ENCODE data around the gene GPR146. TPM values are rescaled to one million over a fixed set of nuclear protein-coding genes. Genes with fewer than 3 reads are reported as not detected.

The GPR146 gene
- total RNA-seq, 2 experiments from 2014 or later = 9.9 to 13.7 TPM

DNA sequence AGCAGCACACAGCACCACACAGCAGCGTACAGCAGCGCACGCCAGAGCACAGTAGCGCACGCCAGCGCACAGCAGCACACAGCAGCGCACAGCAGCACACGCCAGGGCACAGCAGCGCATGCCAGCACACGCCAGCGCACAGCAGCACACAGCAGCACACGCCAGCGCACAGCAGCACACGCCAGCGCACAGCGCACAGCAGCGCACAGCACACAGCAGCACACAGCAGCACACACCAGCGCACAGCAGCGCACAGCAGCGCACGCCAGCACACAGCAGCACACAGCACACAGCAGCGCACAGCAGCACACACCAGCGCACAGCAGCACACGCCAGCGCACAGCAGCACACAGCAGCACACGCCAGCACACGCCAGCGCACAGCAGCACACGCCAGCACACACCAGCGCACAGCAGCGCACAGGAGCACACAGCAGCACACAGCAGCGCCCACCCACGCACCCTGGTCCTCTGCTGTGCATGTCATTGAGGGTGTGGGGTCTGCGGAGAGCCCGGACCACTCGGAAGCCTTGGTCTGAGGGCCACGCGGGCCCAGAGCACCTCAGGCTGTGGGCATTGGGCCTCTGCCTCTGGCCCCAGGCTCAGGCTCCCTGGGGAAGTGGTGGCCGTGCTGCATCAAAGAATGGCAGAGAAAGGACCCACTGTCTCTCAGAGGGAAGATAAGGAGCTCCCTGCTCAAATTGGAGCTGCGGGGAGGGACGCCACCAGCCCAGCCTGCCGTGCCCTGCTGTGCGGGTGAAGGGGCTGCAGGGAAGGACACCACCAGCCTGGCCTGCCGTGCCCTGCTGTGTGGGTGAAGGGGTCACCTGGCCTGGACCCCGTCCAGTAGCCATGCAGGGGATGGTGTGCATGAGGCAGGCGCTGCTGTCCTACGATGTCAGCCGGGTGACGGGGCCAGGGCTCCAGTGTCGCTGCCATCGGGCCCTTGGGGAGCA is 27.5 kb upstream of the GPR146 start:
- Histone ChIP-seq H3K4me1 (ENCODE audit: insufficient read depth, low read length) (peaks cover 29% of the 10 kb centered on the region), H3K9me3 (ENCODE audit: control insufficient read depth in 1 of 2, insufficient read depth in 1 of 2, low read length in 2 of 2) (peaks cover 11 to 43% of the 10 kb centered on the region in 2 experiments), H3K27me3 (ENCODE audit: control insufficient read depth in 1 of 2, insufficient read depth in 2 of 2, low read length in 2 of 2) (no peaks in the 10 kb centered on the region), H3K36me3 (ENCODE audit: insufficient read depth, low read length) (peaks cover 10% of the 10 kb centered on the region), H3K27ac (ENCODE audit: low read depth in 1 of 2, low read length in 2 of 2) (no peak overlapping the region), H3K4me3 (ENCODE audit: low read length) (no peak overlapping the region)
- H3K9me3 Mint-ChIP-seq = no peaks in the 10 kb centered on the region
- peaks cover 8% of the 10 kb centered on the region for H3K4me1 Mint-ChIP-seq (ENCODE audit: low read depth)
- no peaks in the 10 kb centered on the region for H3K27me3 Mint-ChIP-seq
- ChIA-PET POLR2A (no interaction called here), CTCF (no interaction called here)
- DNase-seq = no peak
- TF ChIP-seq, protein P1, sequence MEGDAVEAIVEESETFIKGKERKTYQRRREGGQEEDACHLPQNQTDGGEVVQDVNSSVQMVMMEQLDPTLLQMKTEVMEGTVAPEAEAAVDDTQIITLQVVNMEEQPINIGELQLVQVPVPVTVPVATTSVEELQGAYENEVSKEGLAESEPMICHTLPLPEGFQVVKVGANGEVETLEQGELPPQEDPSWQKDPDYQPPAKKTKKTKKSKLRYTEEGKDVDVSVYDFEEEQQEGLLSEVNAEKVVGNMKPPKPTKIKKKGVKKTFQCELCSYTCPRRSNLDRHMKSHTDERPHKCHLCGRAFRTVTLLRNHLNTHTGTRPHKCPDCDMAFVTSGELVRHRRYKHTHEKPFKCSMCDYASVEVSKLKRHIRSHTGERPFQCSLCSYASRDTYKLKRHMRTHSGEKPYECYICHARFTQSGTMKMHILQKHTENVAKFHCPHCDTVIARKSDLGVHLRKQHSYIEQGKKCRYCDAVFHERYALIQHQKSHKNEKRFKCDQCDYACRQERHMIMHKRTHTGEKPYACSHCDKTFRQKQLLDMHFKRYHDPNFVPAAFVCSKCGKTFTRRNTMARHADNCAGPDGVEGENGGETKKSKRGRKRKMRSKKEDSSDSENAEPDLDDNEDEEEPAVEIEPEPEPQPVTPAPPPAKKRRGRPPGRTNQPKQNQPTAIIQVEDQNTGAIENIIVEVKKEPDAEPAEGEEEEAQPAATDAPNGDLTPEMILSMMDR (IDR thresholded peaks at IDR 0.05) = no peak
- peaks cover 16% of the 10 kb centered on the region for H3K36me3 Mint-ChIP-seq (ENCODE audit: low read depth)
- H3K4me3 Mint-ChIP-seq = no peak overlapping the region
- no peak for ATAC-seq (ENCODE audit: poor library complexity)
- no peak overlapping the region for H3K27ac Mint-ChIP-seq
- intact Hi-C loops (cut with DNase I, micrococcal nuclease) = no loop called here

DNA sequence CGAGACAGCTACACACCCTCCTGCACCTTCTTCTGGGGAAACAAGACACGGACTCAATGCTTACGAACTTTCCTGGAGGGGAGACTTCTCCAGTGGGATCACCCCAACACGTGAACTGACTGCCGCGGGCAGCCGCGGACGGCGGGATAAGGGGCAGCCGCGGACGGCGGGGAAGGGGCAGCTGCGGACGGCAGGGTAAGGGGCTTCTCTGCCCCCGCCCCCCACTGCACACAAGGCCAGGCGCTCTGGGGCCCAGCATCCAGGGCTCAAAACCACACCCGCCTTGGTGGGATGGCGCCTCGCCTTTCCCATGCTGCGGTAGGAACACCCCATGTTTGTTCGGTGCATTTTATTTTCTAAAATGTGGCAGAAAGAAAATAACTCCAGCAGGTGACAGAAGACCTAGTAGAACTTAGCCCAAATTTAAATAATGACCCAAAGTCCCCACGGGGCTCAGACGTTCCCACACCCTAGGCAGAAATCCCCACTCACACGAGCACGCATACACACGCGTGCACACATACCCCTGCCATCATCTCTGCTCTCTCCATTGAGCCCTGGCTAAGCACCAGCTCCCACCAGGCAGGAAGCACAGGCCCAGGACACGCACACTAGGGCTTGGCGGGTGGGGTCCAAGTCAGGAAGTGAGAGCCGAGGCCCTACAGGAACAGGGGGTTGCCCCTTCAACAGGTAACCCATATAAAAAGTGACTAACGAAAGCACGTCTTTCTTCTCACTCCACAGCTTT is 26.6 kb upstream of the GPR146 start:
- intact Hi-C loops (cut with DNase I, micrococcal nuclease) = no loop called here
- peaks cover 8% of the 10 kb centered on the region for H3K4me1 Mint-ChIP-seq (ENCODE audit: low read depth)
- H3K4me3 ChIP-seq (ENCODE audit: low read length) = no peak overlapping the region
- peaks cover 11 to 49% of the 10 kb centered on the region in 2 experiments for H3K9me3 ChIP-seq (ENCODE audit: control insufficient read depth in 1 of 2, insufficient read depth in 1 of 2, low read length in 2 of 2)
- ChIA-PET CTCF (interaction anchor here (2.3 kb wide), 1 partner anchor 48 kb away, joined by 5 read pairs; no protein-coding TSS in a partner anchor), POLR2A (no interaction called here)
- ATAC-seq (ENCODE audit: poor library complexity) = no peak
- no peak for DNase-seq
- no peaks in the 10 kb centered on the region for H3K27me3 Mint-ChIP-seq
- TF ChIP-seq, protein P1 (IDR thresholded peaks at IDR 0.05) = no peak
- H3K27me3 ChIP-seq (ENCODE audit: control insufficient read depth in 1 of 2, insufficient read depth in 2 of 2, low read length in 2 of 2) = no peaks in the 10 kb centered on the region
- H3K4me1 ChIP-seq (ENCODE audit: insufficient read depth, low read length) = peaks cover 21% of the 10 kb centered on the region
- H3K36me3 ChIP-seq (ENCODE audit: insufficient read depth, low read length) = peaks cover 10% of the 10 kb centered on the region
- no peak overlapping the region for H3K27ac ChIP-seq (ENCODE audit: low read depth in 1 of 2, low read length in 2 of 2)
- peaks cover 23% of the 10 kb centered on the region for H3K36me3 Mint-ChIP-seq (ENCODE audit: low read depth)
- no peak overlapping the region for H3K4me3 Mint-ChIP-seq
- no peaks in the 10 kb centered on the region for H3K9me3 Mint-ChIP-seq
- H3K27ac Mint-ChIP-seq = no peak overlapping the region

DNA sequence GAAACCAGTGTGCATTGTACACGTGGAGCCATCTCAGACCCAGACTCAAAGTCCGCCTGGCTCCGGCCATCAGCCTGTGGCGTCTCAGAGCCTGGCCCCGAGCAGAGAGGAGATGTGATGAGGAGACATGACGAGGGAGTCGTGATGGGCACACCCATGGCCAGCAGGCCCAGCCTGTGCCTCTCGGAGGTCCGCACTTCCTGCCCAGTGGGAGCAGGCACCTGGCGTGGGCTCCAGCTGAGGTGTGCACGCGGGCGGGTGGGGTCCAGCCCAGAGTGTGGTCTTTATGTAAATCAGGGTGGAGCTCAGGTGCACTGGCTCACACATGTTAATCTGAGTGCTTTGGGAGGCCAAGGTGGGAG is 26.0 kb upstream of the GPR146 start:
- Histone ChIP-seq H3K27ac (ENCODE audit: low read depth in 1 of 2, low read length in 2 of 2) (no peak overlapping the region), H3K27me3 (ENCODE audit: control insufficient read depth in 1 of 2, insufficient read depth in 2 of 2, low read length in 2 of 2) (no peaks in the 10 kb centered on the region), H3K4me1 (ENCODE audit: insufficient read depth, low read length) (peaks cover 21% of the 10 kb centered on the region), H3K9me3 (ENCODE audit: control insufficient read depth in 1 of 2, insufficient read depth in 1 of 2, low read length in 2 of 2) (peaks cover 11 to 54% of the 10 kb centered on the region in 2 experiments), H3K4me3 (ENCODE audit: low read length) (no peak overlapping the region), H3K36me3 (ENCODE audit: insufficient read depth, low read length) (peaks cover 10% of the 10 kb centered on the region)
- Mint-ChIP-seq H3K27ac (no peak overlapping the region), H3K4me1 (ENCODE audit: low read depth) (peaks cover 8% of the 10 kb centered on the region), H3K4me3 (no peak overlapping the region), H3K36me3 (ENCODE audit: low read depth) (peaks cover 23% of the 10 kb centered on the region), H3K9me3 (no peaks in the 10 kb centered on the region), H3K27me3 (no peaks in the 10 kb centered on the region)
- ChIA-PET CTCF (interaction anchor here (2.3 kb wide), 1 partner anchor 48 kb away, joined by 5 read pairs; no protein-coding TSS in a partner anchor), POLR2A (no interaction called here)
- ATAC-seq (ENCODE audit: poor library complexity) = no peak
- DNase-seq = peak in 1 of 14 experiments; percentile 3
- TF ChIP-seq, protein P1 (IDR thresholded peaks at IDR 0.05) = no peak
- intact Hi-C loops (cut with DNase I, micrococcal nuclease) = no loop called here

All from CD4-positive, alpha-beta T cell (primary cell).